ENCODE data around the gene OBSCN. TPM values are rescaled to one million over a fixed set of nuclear protein-coding genes. Genes with fewer than 3 reads are reported as not detected.

Gene OBSCN
- total and polyA plus RNA-seq, 2 of the 4 experiments (the other 2 are of a cell fraction) = 4.1 to 9.5 TPM

- POLR2A ChIA-PET (ENCODE audit: unreplicated experiment) = no interaction called here
- Histone ChIP-seq H2AK9ac (replicated peaks; ENCODE audit: low read depth, low read length, poor library complexity) (no peak overlapping the region), H2AFZ (replicated peaks; ENCODE audit: low read length, poor library complexity) (no peak overlapping the region), H4K91ac (ENCODE audit: insufficient read depth, low read depth, low read length) (no peak overlapping the region), H3K14ac (replicated peaks; ENCODE audit: low read depth, low read length) (no peak overlapping the region), H3K9ac (ENCODE audit: low read depth, low read length) (no peak overlapping the region), H2BK15ac (ENCODE audit: low read depth, low read length) (no peak overlapping the region), H3K4me2 (ENCODE audit: low read depth, low read length) (no peak overlapping the region), H2AK5ac (ENCODE audit: low read depth, low read length) (no peak overlapping the region), H3K18ac (ENCODE audit: low read depth, low read length) (no peak overlapping the region), H3K4me1 (ENCODE audit: control insufficient read depth, insufficient read depth, low read length) (no peaks in the 10 kb centered on the region), H2BK120ac (ENCODE audit: low read depth, low read length) (no peak overlapping the region), H3K79me1 (ENCODE audit: low read depth in 1 of 2, low read length in 2 of 2) (no peaks in the 10 kb centered on the region), H3K4me3 (ENCODE audit: insufficient read depth, low read depth, low read length) (no peak overlapping the region), H4K20me1 (ENCODE audit: insufficient read depth, low read length) (no peaks in the 10 kb centered on the region), H3K27ac (ENCODE audit: insufficient read depth, low read length) (no peak overlapping the region), H3K23ac (ENCODE audit: low read depth, low read length) (no peak overlapping the region), H3K56ac (ENCODE audit: extremely low read depth, insufficient read depth, low read length) (no peak overlapping the region), H3K27me3 (ENCODE audit: control insufficient read depth, insufficient read depth, low read length) (no peaks in the 10 kb centered on the region), H4K8ac (ENCODE audit: low read depth in 2 of 2, low read length in 2 of 2) (no peak overlapping the region), H4K5ac (ENCODE audit: low read depth, low read length) (no peak overlapping the region), H3K9me3 (ENCODE audit: control insufficient read depth, insufficient read depth, low read length) (no peaks in the 10 kb centered on the region), H3K36me3 (ENCODE audit: control insufficient read depth, insufficient read depth, low read length) (peaks cover 21% of the 10 kb centered on the region), H3K4ac (ENCODE audit: low read depth, low read length) (no peak overlapping the region), H2BK20ac (ENCODE audit: low read depth, low read length) (no peak overlapping the region), H2BK5ac (ENCODE audit: low read depth, low read length, poor library complexity, severe bottlenecking) (no peak overlapping the region), H3K9me1 (ENCODE audit: insufficient read depth, low read length) (0 out of 2 replicates have a peak, but pooled peaks cover 3% of the 10 kb centered on the region)
- dilution Hi-C loops (cut with HindIII; ENCODE audit: low sequenced_read_pairs, unreplicated experiment) = no loop called here
- in situ Hi-C loops (cut with MboI; ENCODE audit: low sequenced_read_pairs) = no loop called here
- no TSS peak for BruUV-seq (replicated peaks)
- CTCF ChIA-PET = no interaction called here
- TF ChIP-seq BHLHE40 (IDR thresholded peaks at IDR 0.05; ENCODE audit: low read depth, low read length) = no peak
- no peak for TF ChIP-seq RCOR1 (IDR thresholded peaks at IDR 0.05; ENCODE audit: insufficient replicate concordance, low read length)
- DNase-seq (no peak), ATAC-seq (ENCODE audit: low read depth) (no peak)
- 93% methylated on average over 4 of the region's 17 CpGs; no CpG with 5 or more reads in 1 of the 2 experiments for WGBS, 2 experiments (ENCODE audit: extremely low coverage in 2 of 2, insufficient read length in 1 of 2)
- intact Hi-C loops (cut with micrococcal nuclease) = no loop called here
Observed at GRCh38 chr1:228332797-228333738, 125.2 kb downstream of the OBSCN start.
